HUES6 (cell line): Measurements from ENCODE around the gene CCR8.
"Not testable (repeated sequence)": the region's sequence is repeated elsewhere in the genome, so short reads cannot be mapped to it uniquely, and the experiment has no call there.

Source experiments
- H3K27ac ChIP-seq: 2 replicates; pipeline ENCODE4 v1.7.0; 2013; ENCODE audit warnings: low read depth, mild to moderate bottlenecking, low read length, inconsistent platforms
- H3K27me3 ChIP-seq: 2 replicates; pipeline ENCODE4 v1.6.1; 2013; ENCODE audit warnings: low read length; ENCODE audit not compliant: control insufficient read depth, insufficient read depth
- H3K36me3 ChIP-seq: 2 replicates; pipeline ENCODE4 v1.6.1; 2013; ENCODE audit warnings: low read length; ENCODE audit not compliant: control insufficient read depth, insufficient read depth
- H3K4me1 ChIP-seq: 2 replicates; pipeline ENCODE4 v1.6.1; 2013; ENCODE audit warnings: low read length; ENCODE audit not compliant: control insufficient read depth, insufficient read depth
- H3K4me3 ChIP-seq: 2 replicates; pipeline ENCODE4 v1.5.1; 2013; ENCODE audit warnings: low read depth, low read length
- H3K9ac ChIP-seq: one replicate; pipeline ENCODE4 v1.6.1; 2013; ENCODE audit warnings: mild to moderate bottlenecking, low read length
- H3K9me3 ChIP-seq: 2 replicates; pipeline ENCODE4 v1.6.1; 2013; ENCODE audit warnings: low read depth, low read length; ENCODE audit not compliant: control insufficient read depth, insufficient read depth

The CCR8 gene

DNA sequence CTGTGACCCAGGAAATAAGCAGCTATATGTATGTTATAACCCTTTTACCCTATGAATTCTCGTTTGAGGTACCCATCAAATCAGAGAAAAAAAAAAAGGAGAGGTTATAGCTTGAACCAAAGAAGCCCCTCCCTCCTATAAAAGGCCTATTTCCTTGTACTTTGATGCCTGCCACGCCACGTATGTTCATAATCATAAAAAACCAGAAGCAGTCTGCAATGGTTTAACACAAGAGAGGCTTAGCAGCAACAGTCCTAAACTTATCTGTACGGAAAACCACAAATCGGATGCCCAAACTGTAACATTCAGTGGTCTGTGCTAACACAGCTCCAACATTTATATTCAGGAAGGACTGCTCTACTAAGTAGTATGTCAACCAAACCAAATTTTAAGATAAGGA, 21.2 kb downstream of the CCR8 start:
- no peaks in the 10 kb centered on the region for H3K36me3 ChIP-seq
- H3K27ac ChIP-seq: no peak overlapping the region
- peaks cover 14% of the 10 kb centered on the region for H3K4me1 ChIP-seq
- H3K27me3 ChIP-seq: no peaks in the 10 kb centered on the region
- no peak overlapping the region for H3K9ac ChIP-seq
- no peak overlapping the region for H3K4me3 ChIP-seq
- no peaks in the 10 kb centered on the region for H3K9me3 ChIP-seq

DNA sequence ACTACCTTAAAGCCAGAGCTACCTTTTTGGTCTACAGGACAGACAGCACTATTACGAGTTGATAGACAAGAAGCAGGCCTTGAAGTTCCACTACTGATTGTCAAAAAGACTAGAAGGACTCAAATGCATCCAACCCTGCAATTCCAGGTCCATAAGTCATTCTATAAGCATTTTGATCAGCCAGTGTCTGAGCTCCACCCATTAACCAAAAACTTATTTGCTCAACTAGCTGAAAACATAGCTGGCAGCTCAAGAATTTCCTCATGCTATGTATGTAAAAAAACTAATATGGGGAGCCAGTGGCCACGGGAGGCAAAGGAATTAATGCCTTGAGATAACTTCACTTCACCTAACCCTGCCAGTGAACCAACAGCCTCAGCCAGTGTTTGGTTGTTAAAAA, 21.6 kb downstream of the CCR8 start:
- H3K4me1 ChIP-seq: peaks cover 14% of the 10 kb centered on the region
- not testable (repeated sequence) for H3K9me3 ChIP-seq, H3K4me3 ChIP-seq, H3K36me3 ChIP-seq, H3K27me3 ChIP-seq, H3K27ac ChIP-seq, H3K9ac ChIP-seq

DNA sequence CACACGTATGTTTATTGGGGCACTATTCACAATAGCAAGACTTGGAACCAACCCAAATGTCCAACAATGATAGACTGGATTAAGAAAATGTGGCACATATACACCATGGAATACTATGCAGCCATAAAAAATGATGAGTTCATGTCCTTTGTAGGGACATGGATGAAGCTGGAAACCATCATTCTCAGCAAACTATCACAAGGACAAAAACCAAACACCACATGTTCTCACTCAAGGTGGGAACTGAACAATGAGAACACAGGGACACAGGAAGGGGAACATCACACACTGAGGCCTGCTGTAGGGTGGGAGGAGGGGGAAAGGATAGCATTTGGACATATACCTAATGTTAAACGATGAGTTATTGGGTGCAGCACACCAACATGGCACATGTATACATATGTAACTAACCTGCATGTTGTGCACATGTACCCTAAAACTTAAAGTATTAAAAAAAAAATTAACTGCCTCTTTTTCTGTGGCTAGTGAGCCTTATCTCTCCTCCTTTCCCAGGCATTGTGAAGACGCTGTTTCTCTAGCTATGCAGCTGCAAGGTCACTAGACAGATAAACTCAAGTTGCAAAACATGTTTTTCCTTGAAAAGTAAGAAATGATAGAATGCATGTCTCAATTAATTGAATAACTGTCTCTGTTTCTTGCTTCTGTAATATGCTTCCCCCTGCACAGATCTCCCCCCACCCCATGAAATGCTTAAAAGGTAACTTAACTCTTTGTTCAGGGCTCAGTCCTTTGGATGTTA, 23.8 kb downstream of the CCR8 start:
- not testable (repeated sequence) for H3K4me1 ChIP-seq, H3K9ac ChIP-seq, H3K9me3 ChIP-seq, H3K36me3 ChIP-seq, H3K27ac ChIP-seq, H3K4me3 ChIP-seq, H3K27me3 ChIP-seq

DNA sequence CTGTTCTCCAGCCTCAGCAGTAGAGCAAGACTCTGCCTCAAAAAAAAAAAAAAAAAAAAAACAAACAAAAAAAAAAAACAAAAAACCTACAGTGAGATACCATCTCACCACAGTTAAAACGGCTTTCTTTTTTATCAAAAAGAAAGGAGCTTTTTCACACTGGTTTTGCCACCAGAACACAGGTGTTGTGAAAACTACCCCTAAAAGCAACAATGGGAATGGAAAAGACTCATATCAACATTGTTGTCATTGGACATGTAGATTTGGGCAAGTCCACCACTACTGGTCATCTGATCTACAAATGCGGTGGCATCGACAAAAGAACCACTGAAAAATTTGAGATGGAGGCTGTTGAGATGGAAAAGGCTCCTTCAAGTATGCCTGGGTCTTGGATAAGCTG, 28.8 kb downstream of the CCR8 start:
- H3K9me3 ChIP-seq: no peaks in the 10 kb centered on the region
- H3K27ac ChIP-seq: no peak overlapping the region
- no peaks in the 10 kb centered on the region for H3K36me3 ChIP-seq
- no peak overlapping the region for H3K9ac ChIP-seq
- no peaks in the 10 kb centered on the region for H3K4me1 ChIP-seq
- H3K27me3 ChIP-seq: no peaks in the 10 kb centered on the region
- no peak overlapping the region for H3K4me3 ChIP-seq

DNA sequence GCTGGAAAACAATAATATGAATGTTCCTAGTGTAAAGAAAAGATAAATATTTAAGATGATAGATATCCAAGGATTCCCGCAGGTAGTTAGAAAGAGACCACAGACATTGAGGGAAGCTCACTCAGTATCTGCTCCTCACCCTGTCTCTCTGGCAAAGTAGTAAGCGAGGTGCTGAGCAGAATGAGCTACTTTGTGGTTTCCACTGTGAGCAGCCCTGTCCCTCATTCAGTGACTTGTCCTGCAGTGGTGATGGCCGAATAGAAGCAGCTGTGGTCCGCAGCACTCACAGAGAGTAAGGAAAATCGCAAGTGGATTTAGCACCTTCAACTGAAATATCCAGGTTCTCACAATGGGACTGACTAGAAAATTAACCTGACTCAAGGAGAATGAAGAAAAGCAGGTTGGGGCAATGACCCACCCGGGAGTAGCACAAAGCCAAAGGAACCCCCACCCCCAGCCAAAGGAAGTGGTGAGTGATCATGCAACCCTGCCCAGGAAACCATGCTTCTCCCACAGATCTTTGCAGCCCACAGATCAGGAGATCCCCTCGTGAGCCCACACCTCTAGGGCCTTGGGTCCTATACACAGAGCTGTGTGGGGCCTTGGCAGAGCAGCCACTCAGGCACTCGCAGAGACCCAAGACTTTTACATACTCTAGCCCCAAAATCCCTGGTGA, 31.9 kb downstream of the CCR8 start:
- Histone ChIP-seq H3K27me3 (no peaks in the 10 kb centered on the region), H3K9me3 (no peaks in the 10 kb centered on the region), H3K9ac (no peak overlapping the region), H3K4me3 (no peak overlapping the region), H3K27ac (no peak overlapping the region), H3K4me1 (no peaks in the 10 kb centered on the region), H3K36me3 (no peaks in the 10 kb centered on the region)

DNA sequence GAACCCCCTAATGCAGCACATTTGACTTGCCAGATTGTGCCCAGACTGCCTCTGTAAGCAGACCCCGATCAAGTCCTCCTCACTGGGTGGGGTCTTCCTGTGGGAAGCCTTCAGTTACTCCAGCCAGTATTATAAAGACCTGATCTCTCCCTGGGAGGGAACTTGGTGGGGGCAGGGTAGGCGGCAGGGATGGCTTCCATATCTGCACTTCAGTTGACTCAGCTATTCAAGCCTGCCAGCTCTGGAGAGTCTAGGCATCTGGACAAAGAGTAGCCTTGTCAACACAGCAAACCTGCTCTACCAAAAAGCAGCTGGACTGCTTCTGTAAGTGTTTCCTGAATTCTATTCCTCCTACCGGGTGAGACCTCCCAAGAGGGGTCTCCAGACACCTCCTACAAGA, 32.7 kb downstream of the CCR8 start:
- Histone ChIP-seq H3K27ac (no peak overlapping the region), H3K36me3 (no peaks in the 10 kb centered on the region), H3K27me3 (no peaks in the 10 kb centered on the region), H3K4me1 (no peaks in the 10 kb centered on the region), H3K4me3 (no peak overlapping the region), H3K9ac (no peak overlapping the region), H3K9me3 (no peaks in the 10 kb centered on the region)

DNA sequence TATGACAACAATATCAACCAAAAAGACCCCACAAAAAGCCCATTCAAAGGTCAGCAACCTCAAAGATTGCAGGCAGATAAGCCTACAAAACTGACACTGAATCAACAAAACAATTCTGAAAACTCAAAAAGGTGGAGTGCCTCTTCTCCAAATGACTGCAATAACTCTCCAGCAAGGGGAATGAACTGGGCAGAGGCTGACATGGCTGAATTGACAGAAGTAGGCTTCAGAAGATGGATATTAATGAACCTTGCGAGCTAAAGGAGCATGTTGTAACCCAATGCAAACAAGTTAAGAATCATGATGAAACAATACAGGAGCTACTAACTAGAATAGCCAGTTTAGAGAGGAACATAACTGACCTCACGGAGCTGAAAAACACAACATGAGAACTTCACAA, 33.3 kb downstream of the CCR8 start:
- Histone ChIP-seq H3K4me3 (no peak overlapping the region), H3K36me3 (no peaks in the 10 kb centered on the region), H3K27ac (no peak overlapping the region), H3K9ac (no peak overlapping the region), H3K4me1 (no peaks in the 10 kb centered on the region), H3K27me3 (no peaks in the 10 kb centered on the region), H3K9me3 (no peaks in the 10 kb centered on the region)

DNA sequence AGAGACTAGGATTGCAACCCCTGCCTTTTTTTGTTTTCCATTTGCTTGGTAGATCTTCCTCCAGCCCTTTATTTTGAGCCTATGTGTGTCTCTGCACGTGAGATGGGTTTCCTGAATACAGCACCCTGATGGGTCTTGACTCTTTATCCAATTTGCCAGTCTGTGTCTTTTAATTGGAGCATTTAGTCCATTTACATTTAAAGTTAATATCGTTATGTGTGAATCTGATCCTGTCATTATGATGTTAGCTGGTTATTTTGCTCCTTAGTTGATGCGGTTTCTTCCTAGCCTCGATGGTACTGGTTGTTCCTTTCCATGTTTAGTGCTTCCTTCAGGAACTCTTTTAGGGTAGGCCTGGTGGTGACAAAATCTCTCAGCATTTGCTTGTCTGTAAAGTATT, 40.9 kb downstream of the CCR8 start:
- H3K27ac ChIP-seq, H3K36me3 ChIP-seq, H3K27me3 ChIP-seq, H3K9me3 ChIP-seq, H3K9ac ChIP-seq, H3K4me1 ChIP-seq, H3K4me3 ChIP-seq: not testable (repeated sequence)

DNA sequence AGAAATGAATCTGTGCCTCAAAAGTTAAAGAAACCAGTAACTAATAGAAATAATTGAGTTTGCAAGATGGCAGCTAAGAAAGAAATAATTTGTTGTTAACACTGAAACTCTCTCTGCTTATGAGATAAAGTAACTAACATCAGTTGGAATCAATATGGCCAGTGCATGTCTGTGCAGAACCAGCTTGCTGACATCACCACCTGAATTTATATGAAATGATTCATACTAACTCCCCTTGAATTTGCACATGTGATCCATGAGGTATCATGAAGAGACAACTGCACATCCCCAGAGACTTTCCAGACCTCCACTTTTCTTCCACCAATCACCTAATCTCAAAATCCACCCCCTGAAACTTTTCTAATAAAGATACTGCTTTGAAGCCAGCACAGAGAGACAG, 43.3 kb downstream of the CCR8 start:
- H3K27me3 ChIP-seq: no peaks in the 10 kb centered on the region
- no peaks in the 10 kb centered on the region for H3K36me3 ChIP-seq
- no peak overlapping the region for H3K27ac ChIP-seq
- peaks cover 4% of the 10 kb centered on the region; the same call in 1 of the 2 replicates for H3K9me3 ChIP-seq
- H3K9ac ChIP-seq: no peak overlapping the region
- no peak overlapping the region for H3K4me3 ChIP-seq
- peaks cover 11% of the 10 kb centered on the region for H3K4me1 ChIP-seq

DNA sequence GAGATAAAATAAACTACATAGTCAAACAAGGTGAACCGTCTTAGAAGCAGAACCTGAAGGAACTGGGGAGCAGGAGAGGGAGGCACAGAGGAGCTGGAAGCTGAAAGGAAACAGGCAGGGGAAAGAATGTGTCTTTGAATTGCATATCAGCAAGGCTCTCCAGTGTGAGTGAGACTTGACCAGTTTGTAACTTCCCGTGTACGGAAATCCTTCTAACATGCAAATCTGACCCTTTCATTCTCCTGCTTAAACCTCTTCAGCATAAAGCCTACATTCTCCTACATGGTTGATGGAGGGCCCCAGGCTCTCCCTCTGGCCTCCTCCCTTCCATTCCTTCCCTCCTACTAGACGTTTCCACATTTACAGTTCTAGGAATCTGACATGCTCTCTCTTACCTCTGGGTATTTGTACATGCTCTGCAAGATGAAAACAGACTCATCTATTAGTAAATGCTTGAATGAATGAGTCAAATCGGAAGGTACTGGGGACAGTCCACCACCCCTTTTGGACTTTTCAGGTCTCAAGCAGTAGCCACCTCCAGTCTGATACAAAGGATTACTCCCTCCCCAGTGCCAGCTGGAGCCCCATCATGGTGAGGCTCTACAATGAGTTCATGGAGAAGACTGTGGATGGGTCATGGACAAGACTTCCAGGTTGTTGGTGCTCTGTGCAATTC, 47.6 kb downstream of the CCR8 start:
- H3K9ac ChIP-seq: no peak overlapping the region
- no peak overlapping the region for H3K27ac ChIP-seq

DNA sequence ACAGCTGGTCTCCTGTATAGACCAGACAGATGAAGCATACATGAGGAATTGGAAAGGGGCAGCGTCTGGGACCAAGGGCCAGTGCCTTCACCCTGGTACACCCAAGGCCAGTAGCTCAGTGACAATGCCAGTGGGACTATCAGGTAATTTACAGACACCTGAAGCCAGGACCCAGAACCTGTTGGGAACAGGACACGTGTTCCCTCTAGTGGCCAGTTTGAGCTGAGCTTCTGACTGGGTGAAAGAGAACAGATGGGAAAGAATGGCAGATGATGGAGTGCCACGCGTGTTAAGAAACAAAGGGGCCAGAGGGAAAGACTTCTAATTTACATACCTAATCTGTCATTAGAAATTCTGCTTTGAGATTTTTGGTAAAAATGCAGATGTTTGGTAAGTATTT, 48.6 kb downstream of the CCR8 start:
- Histone ChIP-seq H3K36me3 (no peaks in the 10 kb centered on the region), H3K27ac (no peak overlapping the region), H3K9me3 (no peaks in the 10 kb centered on the region; the same call in 1 of the 2 replicates), H3K4me1 (peaks cover 13% of the 10 kb centered on the region), H3K9ac (no peak overlapping the region), H3K27me3 (no peaks in the 10 kb centered on the region), H3K4me3 (no peak overlapping the region)

More for the DNA sequence above, 47.6 kb downstream of the CCR8 start:
- H3K9me3 ChIP-seq: peaks cover 4% of the 10 kb centered on the region; the same call in 1 of the 2 replicates
- H3K4me1 ChIP-seq: peaks cover 13% of the 10 kb centered on the region
- H3K36me3 ChIP-seq: no peaks in the 10 kb centered on the region
- H3K4me3 ChIP-seq: no peak overlapping the region
- H3K27me3 ChIP-seq: no peaks in the 10 kb centered on the region
